ENCODE measurements around the gene YIPF2.
A peak's percentile ranks its signal among the peaks of the same experiment; 100 is the strongest.

The YIPF2 gene

DNA sequence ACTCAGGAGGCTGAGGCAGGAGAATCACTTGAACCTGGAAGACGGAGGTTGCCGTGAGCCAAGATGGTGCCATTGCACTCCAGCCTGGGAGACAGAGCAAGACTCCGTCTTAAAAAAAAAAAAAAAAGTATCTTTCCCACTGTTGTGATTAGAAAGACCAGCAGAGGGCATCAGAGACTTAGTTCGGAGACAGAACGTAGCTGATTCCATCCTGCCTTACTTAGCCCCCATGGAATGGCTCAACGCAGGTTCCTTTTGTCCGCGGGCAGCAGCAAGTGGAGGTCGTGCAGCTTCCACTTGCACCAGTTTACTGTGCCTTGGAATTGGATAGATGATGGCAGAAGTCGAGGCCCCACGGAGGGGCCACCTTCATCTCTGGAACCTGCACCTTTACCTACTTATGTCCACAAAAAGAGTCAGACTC, 8.2 kb upstream of the YIPF2 start:
- peak; percentile 50 for DNase-seq

DNA sequence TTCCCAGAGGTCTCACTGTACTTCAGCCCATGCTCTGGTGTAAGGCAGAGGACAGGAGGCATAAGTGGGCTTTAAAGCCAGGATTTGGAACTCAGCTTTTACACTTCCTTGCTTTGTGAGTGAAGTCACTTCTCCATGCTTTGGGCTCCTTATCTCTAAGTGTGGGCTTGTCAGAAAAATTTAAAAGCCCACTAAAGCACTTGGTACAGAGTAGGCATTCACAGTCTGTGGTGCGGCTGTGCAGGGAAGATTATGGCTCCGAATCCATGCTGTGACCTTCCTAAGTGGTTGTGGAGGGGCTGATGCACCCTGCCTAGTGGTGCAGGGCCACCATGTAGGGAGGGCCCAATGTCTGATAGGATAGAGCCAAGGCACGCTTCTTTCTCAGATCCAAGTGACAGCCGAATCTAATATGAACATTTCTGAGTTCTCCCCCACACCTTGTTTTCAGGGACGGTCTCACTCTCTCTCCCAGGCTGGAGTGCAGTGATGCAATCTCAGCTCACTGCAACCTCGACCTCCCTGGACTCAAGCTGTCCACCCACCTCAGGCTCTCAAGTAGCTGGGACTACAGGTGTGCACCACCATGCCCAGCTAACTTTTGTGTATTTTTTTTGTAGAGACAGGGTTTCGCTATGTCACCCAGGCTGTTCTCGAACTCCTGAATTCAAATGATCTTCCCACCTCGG, 7.1 kb upstream of the YIPF2 start:
- no peak for DNase-seq

DNA sequence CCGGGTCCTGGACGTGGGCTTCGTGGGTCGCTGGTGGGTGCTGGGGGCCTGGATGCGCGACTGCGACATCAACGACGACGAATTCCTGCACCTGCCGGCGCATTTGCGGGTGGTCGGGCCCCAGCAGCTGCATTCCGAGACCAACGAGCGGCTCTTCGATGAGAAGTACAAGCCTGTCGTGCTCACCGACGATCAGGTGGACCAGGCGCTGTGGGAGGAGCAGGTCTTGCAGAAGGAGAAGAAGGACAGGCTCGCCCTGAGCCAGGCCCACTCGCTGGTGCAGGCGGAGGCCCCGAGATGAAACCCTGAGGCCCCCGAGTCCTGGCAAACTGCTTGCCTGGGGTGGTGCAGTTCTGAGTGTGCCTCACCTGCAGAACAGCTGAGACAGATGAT, 959 bp upstream of the YIPF2 start:
- DNase-seq: no peak

DNA sequence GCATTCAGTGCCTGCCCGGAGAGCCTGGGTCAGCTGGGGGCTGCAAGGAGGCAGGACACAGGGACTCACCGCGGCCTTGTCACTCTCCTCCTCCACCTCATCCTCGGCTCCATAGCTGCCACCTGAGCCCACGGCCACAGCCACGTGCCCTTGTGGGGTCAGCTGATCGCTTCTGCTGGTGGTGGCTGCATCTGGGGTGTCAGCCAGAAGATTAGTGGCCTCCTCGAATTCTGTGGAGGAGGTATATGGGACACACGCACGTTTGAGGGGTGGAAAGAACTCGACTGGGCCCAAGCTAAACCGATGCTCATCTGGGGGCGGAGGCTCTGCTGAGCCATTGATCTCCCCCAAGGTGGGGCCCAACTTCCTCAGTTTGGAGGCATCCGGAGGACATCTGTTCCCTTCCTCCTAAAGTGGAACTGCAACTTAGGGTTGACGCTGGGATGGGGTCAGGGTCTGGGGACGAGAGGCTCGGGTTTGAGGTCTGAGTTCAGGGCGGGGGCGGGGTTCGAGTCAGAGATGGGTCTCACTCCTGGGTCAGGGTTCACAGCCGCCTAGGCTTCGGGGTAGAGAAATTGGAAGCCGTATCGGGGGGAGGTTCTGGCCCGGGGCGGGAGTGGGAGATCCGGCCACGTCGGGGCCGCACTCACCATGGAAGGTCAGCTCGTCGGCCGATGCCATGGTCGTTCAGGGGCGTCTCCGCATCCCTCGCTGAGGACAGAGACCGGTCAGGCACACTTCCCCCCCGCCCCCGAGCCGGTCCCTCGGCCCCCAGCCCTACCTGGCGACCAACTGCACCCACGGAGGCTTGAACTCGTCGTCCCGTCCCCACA, 493 bp downstream of the YIPF2 start:
- DNase-seq: no peak

DNA sequence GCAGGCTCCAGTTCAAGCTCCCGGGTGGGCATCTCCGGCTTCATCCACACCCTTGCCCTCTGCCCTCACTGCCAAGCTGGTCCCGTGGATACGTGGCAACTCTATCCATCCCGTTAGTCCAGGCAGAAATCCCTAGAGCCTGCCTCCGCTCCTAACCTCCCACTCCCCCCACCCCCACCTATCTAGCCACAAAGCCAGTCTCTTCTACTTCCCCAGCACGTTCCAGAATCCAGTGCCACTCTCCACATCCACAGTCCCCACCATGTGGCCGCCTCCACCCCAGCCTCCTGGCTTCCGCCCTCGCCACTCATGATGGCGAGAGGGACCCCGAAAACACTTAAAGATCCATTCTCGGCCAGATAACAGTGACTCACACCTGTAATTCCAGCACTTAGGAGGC, 3.8 kb downstream of the YIPF2 start:
- DNase-seq: no peak

DNA sequence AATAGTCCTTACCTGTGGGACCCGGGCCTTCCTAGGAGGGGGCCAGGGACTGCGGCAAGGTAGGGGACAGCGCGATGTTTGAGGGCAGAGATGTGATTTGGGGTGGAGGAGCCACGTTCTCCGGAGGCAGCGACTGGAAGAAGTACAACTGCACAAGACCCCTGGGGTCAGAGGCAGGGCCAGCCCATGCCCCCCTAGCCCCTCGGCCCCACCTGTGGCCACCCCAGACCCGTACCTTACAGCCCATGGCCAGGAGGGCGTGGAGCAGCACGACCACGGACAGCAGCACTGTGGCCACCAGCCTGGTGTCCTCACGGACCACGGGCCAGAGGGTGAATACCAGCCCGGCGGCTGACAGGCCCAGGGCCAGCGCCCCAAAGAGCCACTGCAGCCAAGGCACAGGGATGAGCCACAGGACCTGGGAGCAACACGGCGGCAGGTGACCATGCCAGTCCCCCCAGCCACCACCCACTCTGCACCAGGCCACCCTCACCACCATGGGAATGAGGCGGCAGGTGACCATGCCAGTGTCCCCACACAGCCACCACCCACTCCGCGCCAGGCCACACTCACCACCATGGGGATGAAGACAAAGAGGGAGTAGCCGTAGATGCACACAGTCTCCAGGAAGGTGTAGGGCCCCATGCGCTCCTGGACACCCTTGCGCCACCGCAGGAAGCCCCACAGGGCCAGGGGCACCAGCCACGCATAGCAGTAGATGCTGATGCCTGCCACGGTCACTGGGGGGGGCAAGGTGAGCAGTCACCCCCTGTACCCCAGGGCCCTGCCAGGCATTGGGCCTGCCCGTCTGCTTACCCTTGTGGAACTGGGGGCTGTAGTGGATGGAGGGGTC, 5.0 kb downstream of the YIPF2 start:
- no peak for DNase-seq

DNA sequence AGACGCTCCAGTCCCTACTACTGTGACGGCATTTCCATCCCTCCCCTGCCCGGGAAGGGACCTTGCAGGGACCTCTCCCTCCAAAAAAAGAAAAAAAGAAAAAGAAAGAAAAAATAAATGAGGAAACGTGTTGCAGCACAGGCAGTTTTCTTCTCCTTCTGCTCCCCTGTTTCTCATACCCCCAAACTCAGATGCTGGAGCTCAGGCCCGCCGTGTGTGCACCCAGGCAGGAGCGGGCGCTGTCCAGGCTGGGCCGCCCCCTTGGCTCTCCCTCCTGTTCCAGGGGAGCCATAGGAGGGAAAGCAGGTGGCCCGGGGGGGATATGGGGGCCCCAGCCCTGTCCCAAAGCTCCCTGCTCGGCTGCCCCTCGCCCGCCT, 5.8 kb downstream of the YIPF2 start:
- DNase-seq: no peak

DNA sequence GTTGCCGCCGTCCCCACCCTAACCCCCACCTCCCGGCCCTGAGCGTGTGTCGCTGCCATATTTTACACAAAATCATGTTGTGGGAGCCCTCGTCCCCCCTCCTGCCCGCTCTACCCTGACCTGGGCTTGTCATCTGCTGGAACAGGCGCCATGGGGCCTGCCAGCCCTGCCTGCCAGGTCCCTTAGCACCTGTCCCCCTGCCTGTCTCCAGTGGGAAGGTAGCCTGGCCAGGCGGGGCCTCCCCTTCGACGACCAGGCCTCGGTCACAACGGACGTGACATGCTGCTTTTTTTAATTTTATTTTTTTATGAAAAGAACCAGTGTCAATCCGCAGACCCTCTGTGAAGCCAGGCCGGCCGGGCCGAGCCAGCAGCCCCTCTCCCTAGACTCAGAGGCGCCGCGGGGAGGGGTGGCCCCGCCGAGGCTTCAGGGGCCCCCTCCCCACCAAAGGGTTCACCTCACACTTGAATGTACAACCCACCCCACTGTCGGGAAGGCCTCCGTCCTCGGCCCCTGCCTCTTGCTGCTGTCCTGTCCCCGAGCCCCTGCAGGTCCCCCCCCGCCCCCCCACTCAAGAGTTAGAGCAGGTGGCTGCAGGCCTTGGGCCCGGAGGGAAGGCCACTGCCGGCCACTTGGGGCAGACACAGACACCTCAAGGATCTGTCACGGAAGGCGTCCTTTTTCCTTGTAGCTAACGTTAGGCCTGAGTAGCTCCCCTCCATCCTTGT, 6.4 kb downstream of the YIPF2 start:
- no peak for DNase-seq

DNA sequence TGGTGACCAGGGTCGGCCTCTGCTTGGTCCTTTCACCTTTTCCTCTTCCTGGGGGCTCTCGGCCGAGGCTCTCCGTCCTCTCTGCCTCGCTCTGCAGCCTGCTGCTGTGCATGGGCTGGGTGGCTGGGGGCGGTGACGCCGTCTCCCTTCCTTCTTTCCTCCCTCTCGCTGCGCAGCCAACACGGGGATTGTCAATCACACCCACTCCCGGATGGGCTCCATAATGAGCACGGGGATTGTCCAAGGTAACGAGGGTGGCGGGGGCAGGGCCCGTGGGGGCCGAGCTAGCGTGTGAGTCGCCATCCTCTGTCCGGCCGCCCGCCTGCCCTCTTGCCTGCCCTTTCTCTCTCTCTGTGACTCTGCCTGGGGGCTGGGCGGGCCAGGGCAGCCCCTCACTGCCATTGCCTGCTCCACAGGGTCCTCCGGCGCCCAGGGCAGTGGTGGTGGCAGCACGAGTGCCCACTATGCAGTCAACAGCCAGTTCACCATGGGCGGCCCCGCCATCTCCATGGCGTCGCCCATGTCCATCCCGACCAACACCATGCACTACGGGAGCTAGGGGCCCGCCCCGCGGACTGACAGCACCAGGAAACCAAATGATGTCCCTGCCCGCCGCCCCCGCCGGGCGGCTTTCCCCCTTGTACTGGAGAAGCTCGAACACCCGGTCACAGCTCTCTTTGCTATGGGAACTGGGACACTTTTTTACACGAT, 7.1 kb downstream of the YIPF2 start:
- no peak for DNase-seq

DNA sequence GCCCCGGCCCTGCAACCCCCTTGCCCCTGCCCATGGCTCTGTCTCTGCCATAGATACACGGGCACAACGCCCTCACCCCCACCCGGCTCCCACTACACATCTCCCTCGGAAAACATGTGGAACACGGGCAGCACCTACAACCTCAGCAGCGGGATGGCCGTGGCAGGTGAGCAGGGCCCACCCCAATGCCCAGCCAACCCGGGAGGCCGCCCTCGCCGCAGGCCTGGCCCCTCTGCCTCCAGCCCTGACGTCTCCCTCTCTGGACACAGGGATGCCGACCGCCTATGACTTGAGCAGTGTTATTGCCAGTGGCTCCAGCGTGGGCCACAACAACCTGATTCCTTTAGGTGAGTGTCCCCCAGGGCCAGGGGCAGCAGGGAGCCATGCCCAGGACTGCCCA, 7.7 kb downstream of the YIPF2 start:
- DNase-seq: no peak

DNA sequence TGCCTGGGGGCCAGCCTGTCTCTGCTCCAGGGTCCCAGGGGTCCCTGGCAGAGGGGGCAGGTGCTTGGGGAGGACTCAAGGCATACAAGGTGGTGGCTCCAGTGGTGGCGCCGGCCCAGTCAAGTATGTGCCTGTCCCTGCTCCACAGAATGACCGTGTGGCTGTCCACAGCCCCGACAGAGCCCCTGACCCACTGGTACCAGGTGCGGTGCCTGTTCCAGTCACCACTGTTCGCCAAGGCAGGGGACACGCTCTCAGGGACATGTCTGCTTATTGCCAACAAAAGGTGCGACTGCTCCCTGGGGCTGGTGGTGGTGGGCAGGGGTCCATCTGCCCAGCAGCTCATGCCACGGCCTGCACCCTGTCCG, 8.2 kb downstream of the YIPF2 start:
- no peak for DNase-seq

DNA sequence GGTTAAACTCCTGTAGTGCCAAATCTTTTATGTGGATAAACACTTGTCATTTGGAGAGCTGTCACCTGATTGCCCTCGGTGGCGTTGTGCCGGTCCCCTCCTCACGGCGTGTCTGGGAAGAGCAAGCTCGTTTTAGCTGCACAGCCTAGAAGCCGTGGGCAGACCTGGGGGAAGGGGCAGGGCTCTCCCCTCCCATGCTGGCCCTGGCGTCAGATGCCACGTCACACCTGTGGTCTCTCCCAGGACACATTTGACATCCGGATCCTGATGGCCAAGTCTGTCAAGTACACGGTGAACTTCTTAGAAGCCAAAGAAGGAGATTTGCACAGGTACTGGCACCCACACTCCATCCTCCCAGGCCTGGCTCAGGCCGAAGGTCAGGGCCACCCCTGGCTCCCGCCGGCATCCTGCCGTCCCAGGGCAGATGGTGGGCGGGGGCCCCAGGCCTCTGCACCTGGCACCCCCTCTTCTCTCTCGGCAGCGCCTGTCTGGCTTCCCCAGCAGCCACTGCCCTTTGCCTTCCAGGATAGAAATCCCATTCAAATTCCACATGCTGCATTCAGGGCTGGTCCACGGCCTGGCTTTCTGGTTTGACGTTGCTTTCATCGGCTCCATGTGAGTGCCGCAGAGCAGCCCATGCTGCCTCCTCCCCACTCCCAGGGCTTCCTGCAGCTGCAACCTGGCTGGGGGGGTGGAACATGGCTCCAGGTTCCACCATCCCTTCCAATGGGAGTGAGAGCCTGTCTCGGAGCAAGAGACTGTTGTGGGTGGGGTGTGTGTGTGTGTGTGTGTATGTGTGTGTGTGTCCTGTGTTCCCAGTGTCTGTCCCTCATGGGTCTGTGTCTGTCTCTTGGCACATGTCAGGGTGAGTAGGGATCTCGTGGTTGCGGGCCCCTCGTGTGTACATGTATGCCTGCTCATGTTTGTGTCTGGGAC, 8.8 kb downstream of the YIPF2 start:
- no peak for DNase-seq

DNA sequence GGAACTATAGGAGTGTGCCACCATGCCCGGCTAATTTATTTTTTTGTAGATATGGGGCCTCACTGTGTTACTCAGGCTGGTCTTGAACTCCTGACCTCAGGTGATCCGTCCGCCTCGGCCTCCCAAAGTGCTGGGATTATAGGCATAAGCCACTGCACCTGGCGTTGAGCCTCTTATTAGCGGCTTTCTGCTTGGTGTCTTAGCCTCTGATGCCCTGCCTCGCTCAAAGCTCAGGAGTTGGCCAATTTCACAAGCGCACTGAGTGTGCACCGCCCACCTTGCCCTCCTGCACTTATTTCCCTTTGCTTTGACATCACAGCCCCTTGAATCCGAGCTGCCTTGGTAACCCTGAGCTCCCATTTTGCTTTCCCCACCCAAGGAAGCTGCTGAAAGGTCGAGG, 10.1 kb downstream of the YIPF2 start:
- DNase-seq: no peak

DNA sequence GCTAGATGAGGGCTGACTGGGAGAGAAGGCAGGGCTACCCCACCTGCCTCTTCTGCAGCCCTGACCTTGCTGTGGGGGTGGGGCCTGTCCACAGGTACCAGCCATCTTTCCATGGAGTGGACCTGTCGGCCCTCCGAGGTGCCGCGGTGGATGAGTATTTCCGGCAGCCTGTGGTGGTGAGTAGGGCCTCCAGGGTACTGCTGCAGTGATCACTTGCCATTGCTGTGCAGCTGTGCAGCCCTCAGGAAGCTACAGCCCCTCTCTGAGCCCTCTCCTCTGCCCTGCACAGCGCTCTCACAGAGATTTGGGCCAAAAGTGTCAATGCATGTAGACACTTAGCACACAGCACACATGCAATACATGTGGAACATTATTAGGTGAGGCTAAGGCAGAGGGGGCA, 11.8 kb downstream of the YIPF2 start:
- no peak for DNase-seq

DNA sequence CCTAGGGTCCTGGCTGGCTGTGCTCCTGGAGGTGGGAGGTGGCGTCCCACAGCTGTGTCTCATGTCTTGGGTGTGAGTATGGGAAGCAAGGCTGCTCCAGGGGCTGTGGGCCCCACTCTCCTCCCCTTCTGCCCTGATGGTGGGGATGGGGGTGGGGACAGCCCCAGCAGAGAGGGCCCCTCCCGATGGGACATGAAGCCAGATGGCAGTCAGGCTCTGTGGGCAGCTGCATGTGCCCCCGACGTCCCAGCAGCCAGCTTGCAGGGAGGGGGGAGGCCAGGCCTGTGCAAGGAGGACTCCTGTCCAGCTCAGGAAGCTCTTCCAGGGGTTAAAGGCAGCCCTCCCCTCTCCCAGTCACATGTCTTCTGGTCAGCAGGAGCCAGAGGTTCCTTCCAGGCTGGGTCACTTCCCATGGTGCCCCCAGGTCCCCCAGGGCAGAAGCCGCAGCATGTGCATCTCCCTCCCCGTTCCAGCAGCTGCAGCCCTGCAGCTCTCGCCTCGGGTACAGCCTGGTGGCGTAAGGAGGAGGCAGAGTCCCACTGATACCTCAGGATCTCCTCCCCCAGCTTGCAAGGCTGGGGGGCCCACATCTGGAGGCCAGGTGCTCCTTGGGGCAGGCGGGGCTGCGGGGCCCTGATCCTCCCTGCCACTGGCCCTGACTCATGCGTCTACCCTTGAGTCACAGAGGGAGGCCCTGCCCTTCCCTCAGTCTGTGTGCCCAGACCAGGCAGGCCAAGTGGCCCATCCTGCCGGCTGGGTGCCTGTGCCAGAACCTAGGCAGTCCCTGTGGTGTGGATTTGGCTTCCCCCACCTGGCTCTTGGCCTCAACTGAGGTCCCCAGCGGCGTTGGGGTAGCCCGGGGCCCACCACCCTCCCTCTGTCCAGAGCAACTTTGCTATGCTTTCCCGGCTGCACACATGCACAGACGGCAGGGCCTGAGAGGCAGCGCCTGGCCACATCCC, 13.0 kb downstream of the YIPF2 start:
- no peak for DNase-seq

DNA sequence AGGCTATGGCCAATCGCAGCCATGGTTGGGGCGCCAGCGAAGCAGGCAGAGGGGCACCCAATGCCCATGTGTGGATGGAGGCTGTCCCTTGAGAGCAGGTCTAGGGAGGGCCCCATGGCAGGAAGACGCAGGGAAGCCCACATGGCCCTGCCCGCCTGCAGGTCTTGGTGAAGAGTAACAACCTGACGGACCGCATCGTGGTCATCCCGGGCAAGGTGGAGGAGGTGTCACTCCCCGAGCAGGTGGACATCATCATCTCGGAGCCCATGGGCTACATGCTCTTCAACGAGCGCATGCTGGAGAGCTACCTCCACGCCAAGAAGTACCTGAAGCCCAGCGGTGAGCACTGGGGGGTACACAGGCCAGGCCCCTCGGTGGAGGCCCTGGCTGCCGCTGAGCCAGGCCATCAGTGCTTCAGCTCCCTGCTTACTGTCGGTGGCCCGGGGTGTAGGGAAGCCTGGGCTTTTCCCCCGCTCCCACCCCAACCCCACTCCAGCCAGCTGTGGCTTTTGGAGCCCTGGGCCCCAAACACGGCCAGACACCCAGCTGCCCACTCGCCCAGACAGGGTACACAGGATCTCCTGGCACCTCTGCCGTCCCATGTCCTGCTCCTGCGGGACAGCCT, 14.6 kb downstream of the YIPF2 start:
- no peak for DNase-seq

DNA sequence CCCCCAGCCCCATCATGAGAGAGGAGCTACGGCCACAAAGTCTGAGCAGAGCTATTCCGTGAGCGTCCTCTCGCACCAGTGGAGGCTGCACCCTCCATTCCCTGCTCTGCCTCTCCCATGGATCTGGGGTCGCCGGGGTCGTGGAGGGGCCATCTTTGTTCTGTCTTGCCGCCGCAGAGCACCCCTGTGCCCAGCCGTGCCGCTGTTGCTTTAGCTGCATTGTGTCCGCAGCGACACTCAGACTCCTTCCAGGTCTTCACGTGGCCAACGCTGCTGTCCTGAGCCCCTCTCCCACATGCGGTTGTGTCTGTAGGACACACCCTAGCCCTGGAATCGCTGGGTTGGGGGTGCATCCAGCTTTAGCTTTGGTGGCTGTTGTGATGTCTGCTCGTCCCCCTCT, 15.8 kb downstream of the YIPF2 start:
- no peak for DNase-seq

DNA sequence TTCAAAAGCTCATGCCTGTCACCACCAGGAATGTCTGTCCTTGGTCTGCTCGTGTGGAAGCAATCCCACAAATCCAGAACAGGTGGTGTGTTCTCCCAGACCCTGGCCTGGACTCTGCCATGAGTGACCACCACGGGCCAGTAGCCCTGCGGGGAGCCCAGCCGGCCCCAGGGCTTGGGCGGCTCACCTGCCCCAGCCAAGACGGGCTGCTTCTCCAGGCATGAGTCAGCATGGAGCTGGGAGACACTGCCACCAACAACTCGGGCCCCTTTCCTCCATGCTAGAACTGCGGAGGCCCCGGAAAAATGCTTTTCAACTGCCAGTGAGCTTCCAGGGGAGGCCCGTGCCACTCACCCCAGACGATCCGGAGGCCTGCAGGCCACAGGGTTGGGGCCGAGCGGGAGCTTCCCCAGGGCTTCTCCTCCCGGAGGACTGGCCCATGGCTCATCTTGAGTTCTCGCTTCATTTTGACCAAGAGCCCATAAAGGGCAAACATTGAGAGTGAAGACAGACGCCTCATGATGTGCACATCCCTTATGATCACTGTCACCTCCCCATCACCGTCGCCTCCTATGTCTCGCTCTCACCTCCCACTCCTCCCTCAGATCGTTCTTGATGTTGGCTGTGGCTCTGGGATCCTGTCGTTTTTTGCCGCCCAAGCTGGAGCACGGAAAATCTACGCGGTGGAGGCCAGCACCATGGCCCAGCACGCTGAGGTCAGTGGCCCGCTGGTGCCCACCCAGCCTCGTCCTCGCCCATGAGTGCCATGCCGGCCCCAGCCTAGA, 16.7 kb downstream of the YIPF2 start:
- DNase-seq: no peak
